Esophagus mucosa (tissue), 1 donor: Measurements from ENCODE around the gene RPTOR. TPM values are rescaled to one million over a fixed set of nuclear protein-coding genes. Genes with fewer than 3 reads are reported as not detected.
A peak's percentile ranks its signal among the peaks of the same experiment; 100 is the strongest.

Experiments
- ATAC-seq: fragments of 200-7000 bp; cut with Tn5 transposase; one replicate; pipeline ENCODE4 v1.9.1; 2020
- total RNA-seq: library from RNA; stranded (reverse); gene quantifications from one replicate; pipeline ENCODE4 v1.2.4, GENCODE V29; 2023
- donor health status: DM: yes; HTN: yes; CAD: no.

RPTOR gene
- total RNA-seq, 1 donor from 2014 or later = 14.9 TPM

- ATAC-seq = no peak
These were observed 101.2 kb downstream of the RPTOR start for GRCh38 chr17:80645706-80646325.

- ATAC-seq = no peak
These were observed 101.7 kb downstream of the RPTOR start for GRCh38 chr17:80646328-80646727.

- no peak for ATAC-seq
These were observed 103.1 kb downstream of the RPTOR start for GRCh38 chr17:80647746-80648145.

- no peak for ATAC-seq
These were observed 104.6 kb downstream of the RPTOR start for GRCh38 chr17:80649200-80649644.

- peak; percentile 93 for ATAC-seq
These were observed 105.2 kb downstream of the RPTOR start for GRCh38 chr17:80649672-80650330.

GRCh38 chr17:80650331-80650672 lies 105.7 kb downstream of the RPTOR start:
- ATAC-seq = no peak

GRCh38 chr17:80650751-80651518 lies 106.3 kb downstream of the RPTOR start:
- ATAC-seq = no peak

- no peak for ATAC-seq
These were observed 108.2 kb downstream of the RPTOR start for GRCh38 chr17:80652756-80653330.

- no peak for ATAC-seq
These were observed 109.2 kb downstream of the RPTOR start for GRCh38 chr17:80653856-80654255.

- no peak for ATAC-seq
These were observed 111.0 kb downstream of the RPTOR start for GRCh38 chr17:80655608-80656007.

GRCh38 chr17:80656590-80656989 lies 112.0 kb downstream of the RPTOR start:
- no peak for ATAC-seq

- no peak for ATAC-seq
These were observed 112.9 kb downstream of the RPTOR start for GRCh38 chr17:80657561-80657960.

- no peak for ATAC-seq
These were observed 114.2 kb downstream of the RPTOR start for GRCh38 chr17:80658821-80659220.

- ATAC-seq = no peak
These were observed 115.0 kb downstream of the RPTOR start for GRCh38 chr17:80659651-80660050.

GRCh38 chr17:80660527-80661198 lies 116.0 kb downstream of the RPTOR start:
- no peak for ATAC-seq

- no peak for ATAC-seq
These were observed 117.9 kb downstream of the RPTOR start for GRCh38 chr17:80662557-80662956.

GRCh38 chr17:80663781-80664206 lies 119.2 kb downstream of the RPTOR start:
- ATAC-seq = no peak

GRCh38 chr17:80664217-80664790 lies 119.7 kb downstream of the RPTOR start:
- ATAC-seq = no peak

- ATAC-seq = no peak
These were observed 121.2 kb downstream of the RPTOR start for GRCh38 chr17:80665792-80666191.

- ATAC-seq = no peak
These were observed 122.2 kb downstream of the RPTOR start for GRCh38 chr17:80666867-80667266.

- no peak for ATAC-seq
These were observed 123.0 kb downstream of the RPTOR start for GRCh38 chr17:80667462-80668277.
